ENCODE results near the gene TSFM.

TSFM gene

GRCh38 chr12:57782608-57783465, at the start of gene TSFM:
Gene TSFM (plus strand): TSS chr12:57782787. CDS start chr12:57782802, 15 bp downstream.
- H3K4me3 ChIP-seq (ENCODE audit: low read depth, low read length, poor library complexity, severe bottlenecking), result peak within 1 kb of the TSS; percentile 94
- no peaks in the 10 kb centered on the region for H3K9me3 ChIP-seq (ENCODE audit: low read length)
- peak within 1 kb of the TSS; percentile 91 for H3K9ac ChIP-seq (ENCODE audit: low read length)
- no peaks in the 10 kb centered on the region for H3K27me3 ChIP-seq (ENCODE audit: insufficient read depth, low read length)
- peak; percentile 89 for TF ChIP-seq CTCF (IDR thresholded peaks at IDR 0.05; ENCODE audit: low read length)
- TF ChIP-seq EZH2 (IDR thresholded peaks at IDR 0.05; ENCODE audit: borderline replicate concordance, low read length), result no peak
- no peak within 1 kb of the TSS for H3K27ac ChIP-seq (ENCODE audit: low read depth, low read length, poor library complexity, severe bottlenecking)
- H2AFZ ChIP-seq (ENCODE audit: low read length), result no peak within 1 kb of the TSS
- H3K4me2 ChIP-seq (ENCODE audit: low read length), result peak within 1 kb of the TSS; percentile 84
- H3K79me2 ChIP-seq (ENCODE audit: insufficient read depth, low read length), result peaks cover 12% of the 10 kb centered on the region
- H3K36me3 ChIP-seq (ENCODE audit: insufficient read depth, low read length), result peaks cover 27% of the 10 kb centered on the region
- peaks cover 16% of the 10 kb centered on the region for H3K4me1 ChIP-seq (ENCODE audit: insufficient read depth, low read length, severe bottlenecking)
- H4K20me1 ChIP-seq (ENCODE audit: insufficient read depth, low read length), result no peaks in the 10 kb centered on the region
- no peaks in the 10 kb centered on the region for H3F3A ChIP-seq (ENCODE audit: insufficient read depth, low read length)
- H3K9me2 ChIP-seq (ENCODE audit: low read depth, low read length), result no peaks in the 10 kb centered on the region

GRCh38 chr12:57733928-57734327, 48.7 kb upstream of the TSFM start:
- H3K9me2 ChIP-seq (ENCODE audit: low read depth, low read length), result no peaks in the 10 kb centered on the region
- no peaks in the 10 kb centered on the region for H3K4me1 ChIP-seq (ENCODE audit: insufficient read depth, low read length, severe bottlenecking)
- H3K36me3 ChIP-seq (ENCODE audit: insufficient read depth, low read length), result peaks cover 36% of the 10 kb centered on the region
- H3K27me3 ChIP-seq (ENCODE audit: insufficient read depth, low read length), result no peaks in the 10 kb centered on the region
- H3K27ac ChIP-seq (ENCODE audit: low read depth, low read length, poor library complexity, severe bottlenecking), result no peak overlapping the region
- H3K4me3 ChIP-seq (ENCODE audit: low read depth, low read length, poor library complexity, severe bottlenecking), result no peak overlapping the region
- no peaks in the 10 kb centered on the region for H4K20me1 ChIP-seq (ENCODE audit: insufficient read depth, low read length)
- no peaks in the 10 kb centered on the region for H3K79me2 ChIP-seq (ENCODE audit: insufficient read depth, low read length)
- H3F3A ChIP-seq (ENCODE audit: insufficient read depth, low read length), result no peaks in the 10 kb centered on the region
- no peak overlapping the region for H3K4me2 ChIP-seq (ENCODE audit: low read length)
- H3K9ac ChIP-seq (ENCODE audit: low read length), result no peak overlapping the region
- no peaks in the 10 kb centered on the region for H3K9me3 ChIP-seq (ENCODE audit: low read length)
- H2AFZ ChIP-seq (ENCODE audit: low read length), result no peak overlapping the region
- TF ChIP-seq EZH2 (IDR thresholded peaks at IDR 0.05; ENCODE audit: borderline replicate concordance, low read length) (no peak), CTCF (IDR thresholded peaks at IDR 0.05; ENCODE audit: low read length) (no peak)

GRCh38 chr12:57734591-57734990, 48.0 kb upstream of the TSFM start:
- H3K36me3 ChIP-seq (ENCODE audit: insufficient read depth, low read length), result peaks cover 33% of the 10 kb centered on the region
- H3K27me3 ChIP-seq (ENCODE audit: insufficient read depth, low read length), result no peaks in the 10 kb centered on the region
- no peaks in the 10 kb centered on the region for H3K9me2 ChIP-seq (ENCODE audit: low read depth, low read length)
- no peak overlapping the region for H3K27ac ChIP-seq (ENCODE audit: low read depth, low read length, poor library complexity, severe bottlenecking)
- H3K9ac ChIP-seq (ENCODE audit: low read length), result no peak overlapping the region
- H4K20me1 ChIP-seq (ENCODE audit: insufficient read depth, low read length), result no peaks in the 10 kb centered on the region
- H3K4me3 ChIP-seq (ENCODE audit: low read depth, low read length, poor library complexity, severe bottlenecking), result no peak overlapping the region
- H3K4me1 ChIP-seq (ENCODE audit: insufficient read depth, low read length, severe bottlenecking), result peaks cover 4% of the 10 kb centered on the region
- no peak overlapping the region for H3K4me2 ChIP-seq (ENCODE audit: low read length)
- no peaks in the 10 kb centered on the region for H3K79me2 ChIP-seq (ENCODE audit: insufficient read depth, low read length)
- no peaks in the 10 kb centered on the region for H3K9me3 ChIP-seq (ENCODE audit: low read length)
- H2AFZ ChIP-seq (ENCODE audit: low read length), result no peak overlapping the region
- no peak for TF ChIP-seq CTCF (IDR thresholded peaks at IDR 0.05; ENCODE audit: low read length)
- no peak for TF ChIP-seq EZH2 (IDR thresholded peaks at IDR 0.05; ENCODE audit: borderline replicate concordance, low read length)
- no peaks in the 10 kb centered on the region for H3F3A ChIP-seq (ENCODE audit: insufficient read depth, low read length)

Measured in OCI-LY1 (cell line).